Stimulated activated naive CD4-positive, alpha-beta T cell treated with Interleukin-2 at 50 U/mL for 16 hours (primary cell): Measurements from ENCODE around the gene SLC7A7.
"Not testable (repeated sequence)": the region's sequence is repeated elsewhere in the genome, so short reads cannot be mapped to it uniquely, and the experiment has no call there.

Experiments used
- DNase-seq: peaks from one replicate; lab custom pipeline; 2025; lab: John Stamatoyannopoulos, UW

The SLC7A7 gene

DNA sequence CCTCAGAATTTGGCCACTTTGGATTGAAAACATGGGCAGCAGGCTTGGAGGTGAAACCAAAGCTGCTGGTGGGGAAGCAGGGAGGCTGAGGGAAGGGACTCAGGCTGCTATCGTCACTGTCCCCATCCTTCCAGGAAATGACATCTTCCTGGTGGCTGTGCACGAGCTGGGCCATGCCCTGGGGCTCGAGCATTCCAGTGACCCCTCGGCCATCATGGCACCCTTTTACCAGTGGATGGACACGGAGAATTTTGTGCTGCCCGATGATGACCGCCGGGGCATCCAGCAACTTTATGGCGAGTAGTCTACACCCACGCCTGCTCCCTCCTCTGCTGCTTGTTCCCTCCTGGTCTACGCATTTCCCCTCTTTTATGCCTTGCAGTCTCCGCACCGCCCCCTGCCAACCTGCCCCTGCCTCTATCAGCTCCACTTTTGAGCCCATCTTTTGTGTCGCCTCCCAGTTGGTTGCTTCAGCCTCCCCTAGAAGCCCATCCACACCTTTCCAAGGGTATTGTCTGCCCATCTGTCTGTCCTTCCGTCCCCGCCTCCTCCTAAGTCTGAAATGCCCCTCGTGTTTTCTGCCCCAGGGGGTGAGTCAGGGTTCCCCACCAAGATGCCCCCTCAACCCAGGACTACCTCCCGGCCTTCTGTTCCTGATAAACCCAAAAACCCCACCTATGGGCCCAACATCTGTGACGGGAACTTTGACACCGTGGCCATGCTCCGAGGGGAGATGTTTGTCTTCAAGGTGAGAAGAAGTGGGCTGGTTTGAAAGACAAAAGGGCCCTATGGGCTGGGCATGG lies 28.1 kb upstream of the SLC7A7 start:
- DNase-seq: no peak

DNA sequence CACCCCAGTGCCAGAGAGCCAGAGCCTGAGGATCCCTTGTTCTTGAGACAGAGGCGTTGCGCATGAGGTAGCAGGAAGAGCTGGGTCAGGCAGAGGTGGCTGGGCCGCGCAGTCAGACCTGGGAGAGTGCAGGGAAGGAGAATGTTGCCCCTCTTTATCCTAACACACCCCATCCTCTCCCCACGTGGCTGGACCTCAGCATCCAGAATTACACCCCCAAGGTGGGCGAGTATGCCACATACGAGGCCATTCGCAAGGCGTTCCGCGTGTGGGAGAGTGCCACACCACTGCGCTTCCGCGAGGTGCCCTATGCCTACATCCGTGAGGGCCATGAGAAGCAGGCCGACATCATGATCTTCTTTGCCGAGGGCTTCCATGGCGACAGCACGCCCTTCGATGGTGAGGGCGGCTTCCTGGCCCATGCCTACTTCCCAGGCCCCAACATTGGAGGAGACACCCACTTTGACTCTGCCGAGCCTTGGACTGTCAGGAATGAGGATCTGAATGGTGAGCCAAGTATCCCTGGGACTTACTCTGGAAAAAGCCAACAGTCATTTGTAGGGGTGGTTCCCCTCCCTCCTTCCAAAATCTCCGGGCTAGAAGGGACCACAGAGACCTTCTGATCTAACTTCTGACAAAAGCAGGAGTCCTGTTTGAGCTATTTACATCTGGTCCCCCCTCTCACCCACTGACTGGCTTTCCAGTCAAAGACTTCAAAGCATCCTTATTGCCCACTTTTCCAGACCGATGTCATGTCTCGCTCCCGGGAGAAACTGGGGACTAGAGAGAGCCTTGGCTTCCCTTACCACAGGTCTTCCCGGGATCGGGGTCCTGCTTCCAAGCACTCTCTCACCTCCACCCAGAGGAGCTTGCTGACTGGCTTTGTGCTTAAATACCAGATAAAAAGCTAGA lies 27.2 kb upstream of the SLC7A7 start:
- no peak for DNase-seq

DNA sequence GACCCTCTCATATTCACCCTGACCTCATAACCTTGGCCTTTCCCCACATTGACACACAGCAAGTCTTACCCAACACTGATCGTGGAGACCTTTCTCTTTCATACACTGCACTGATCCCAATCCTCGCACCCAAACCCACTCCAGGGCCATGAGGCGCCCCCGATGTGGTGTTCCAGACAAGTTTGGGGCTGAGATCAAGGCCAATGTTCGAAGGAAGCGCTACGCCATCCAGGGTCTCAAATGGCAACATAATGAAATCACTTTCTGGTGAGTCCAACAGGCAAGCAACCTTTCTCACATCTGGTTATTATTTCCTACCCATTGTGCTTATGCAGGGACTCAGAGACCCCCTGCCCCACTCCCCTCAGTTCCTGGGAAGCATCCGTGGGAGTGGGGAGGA lies 26.5 kb upstream of the SLC7A7 start:
- no peak for DNase-seq

DNA sequence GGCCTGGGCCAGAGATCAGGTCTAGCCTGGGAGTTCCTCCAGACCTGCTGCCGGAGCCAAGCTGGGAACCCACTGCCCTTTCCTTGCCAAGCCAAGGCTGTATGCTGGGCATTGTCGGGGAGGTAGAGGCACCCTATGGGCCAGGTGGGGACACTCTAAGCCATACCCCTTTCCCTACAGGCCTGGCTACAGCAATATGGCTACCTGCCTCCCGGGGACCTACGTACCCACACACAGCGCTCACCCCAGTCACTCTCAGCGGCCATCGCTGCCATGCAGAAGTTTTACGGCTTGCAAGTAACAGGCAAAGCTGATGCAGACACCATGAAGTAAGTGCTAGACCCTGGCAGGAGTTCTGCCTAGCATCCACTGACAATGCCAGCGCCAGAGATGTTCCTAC lies 26.1 kb upstream of the SLC7A7 start:
- DNase-seq: no peak

DNA sequence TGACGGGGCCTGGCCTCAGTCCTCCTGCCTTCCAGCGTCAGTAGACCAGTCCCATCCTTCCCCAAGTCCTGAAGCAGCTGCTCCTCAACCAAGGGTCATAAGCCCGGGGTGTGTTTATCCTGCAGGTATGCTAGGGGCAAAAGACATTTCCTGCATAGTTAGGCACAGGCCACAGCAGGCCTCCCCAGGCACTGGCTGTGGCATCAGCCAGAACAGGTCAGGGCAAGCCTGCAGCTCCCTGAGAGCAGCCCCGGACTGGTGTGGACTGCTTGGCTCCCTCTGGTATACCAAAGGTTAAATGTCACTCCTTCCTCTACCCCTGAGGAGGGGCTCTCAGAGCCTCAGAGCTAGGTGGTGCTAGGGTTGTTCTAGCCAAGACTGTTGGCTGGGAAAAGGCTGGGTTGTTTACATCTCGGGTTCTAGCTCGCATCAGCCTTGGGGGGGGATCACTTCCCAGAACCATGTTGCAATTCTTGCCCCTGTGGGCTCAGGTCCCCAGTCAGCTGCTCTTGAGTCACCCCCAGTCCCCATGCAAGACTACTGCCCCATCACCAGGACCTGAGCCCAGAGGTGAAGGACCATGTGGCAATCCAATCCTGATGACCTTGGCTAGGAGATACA lies 24.0 kb upstream of the SLC7A7 start:
- no peak for DNase-seq

DNA sequence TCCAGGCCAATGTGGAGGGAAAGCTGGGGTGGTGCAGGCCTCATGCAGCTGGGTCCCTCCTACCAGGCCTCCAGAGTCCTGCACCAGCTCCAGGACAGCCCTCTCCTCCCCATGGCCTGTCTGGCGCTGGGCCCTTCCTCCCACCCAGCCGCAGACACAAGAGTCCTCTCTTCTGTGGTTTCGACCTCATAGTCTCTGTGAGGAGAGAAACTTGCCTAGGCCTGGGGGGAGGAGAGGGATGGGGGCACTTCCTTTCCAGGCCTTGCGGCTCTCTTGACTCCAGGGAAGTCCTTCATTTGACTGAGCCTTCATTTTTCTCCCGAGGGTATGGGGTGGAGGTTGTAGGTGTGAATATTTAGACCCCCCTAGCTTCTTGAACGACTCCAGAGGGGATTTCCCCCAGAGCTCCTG lies 23.4 kb upstream of the SLC7A7 start:
- no peak for DNase-seq

DNA sequence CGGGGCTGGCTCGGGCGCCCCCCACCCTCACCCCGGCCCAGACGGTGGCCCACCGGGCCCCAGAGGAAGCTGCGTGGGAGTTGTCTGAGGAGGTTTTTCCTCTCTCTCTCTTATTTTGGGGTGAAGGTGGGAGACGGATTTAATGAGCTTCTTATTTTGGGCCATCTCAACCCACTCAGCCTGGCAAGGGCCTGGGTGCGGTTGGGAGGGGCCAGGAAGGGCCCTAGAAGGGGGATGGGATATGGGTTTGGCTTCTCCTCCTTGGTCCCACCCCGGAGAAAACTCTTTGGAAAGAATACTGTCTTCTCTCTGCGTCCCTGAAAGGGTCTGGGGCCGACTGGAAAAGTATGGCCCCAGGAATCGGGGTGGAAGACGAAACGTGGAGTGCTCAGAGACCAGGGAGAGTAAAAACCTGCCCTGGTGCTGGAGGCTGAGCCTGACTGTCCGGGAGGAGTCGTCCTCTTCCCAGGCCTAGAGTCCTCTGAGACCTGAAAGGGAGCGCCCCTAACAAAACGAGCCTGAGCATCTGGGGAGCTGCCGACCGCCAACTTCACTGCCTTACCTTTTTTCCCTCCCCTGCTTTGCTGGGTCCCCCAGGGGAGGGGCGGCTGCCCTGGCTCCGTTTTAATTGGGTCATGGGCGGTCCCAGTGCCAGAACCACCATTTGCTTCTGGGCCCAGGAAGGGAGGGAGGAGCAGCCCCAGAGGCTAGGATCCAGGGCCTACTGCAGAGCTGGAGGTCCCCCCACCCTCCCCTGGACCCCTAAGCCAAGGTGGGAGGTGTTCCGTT lies 22.7 kb upstream of the SLC7A7 start:
- no peak for DNase-seq

DNA sequence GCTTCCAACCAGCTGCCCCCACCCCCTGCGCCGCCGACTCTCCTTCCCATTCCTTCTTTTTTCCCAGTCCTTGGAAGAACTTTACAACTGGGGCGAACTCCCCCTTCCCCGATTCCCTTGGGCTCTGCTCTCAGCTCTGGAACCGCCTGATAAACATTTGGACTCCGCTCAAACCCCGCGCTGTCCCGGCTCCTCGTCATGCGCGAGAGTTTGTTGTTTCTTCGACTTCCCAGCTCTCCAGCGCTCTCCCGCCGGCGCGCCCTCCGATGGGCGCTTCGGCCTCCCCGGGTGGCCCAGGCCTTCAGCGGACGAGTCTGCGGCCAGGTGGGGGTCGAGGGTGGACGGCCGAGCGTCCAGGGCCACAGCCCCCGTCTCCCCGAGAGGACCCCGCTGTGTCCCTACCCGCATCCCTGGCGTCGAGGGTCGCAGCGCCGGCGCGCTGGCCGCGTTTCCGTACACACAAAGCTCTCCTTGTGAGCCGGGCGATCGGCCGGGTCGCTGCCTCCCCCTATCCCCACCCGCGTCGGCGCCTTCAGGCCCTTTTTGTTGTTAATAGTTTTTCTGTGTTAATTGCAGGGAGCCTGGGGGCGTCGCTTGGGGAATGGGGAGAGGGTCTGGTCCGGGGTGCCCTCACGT lies 22.0 kb upstream of the SLC7A7 start:
- DNase-seq: no peak

DNA sequence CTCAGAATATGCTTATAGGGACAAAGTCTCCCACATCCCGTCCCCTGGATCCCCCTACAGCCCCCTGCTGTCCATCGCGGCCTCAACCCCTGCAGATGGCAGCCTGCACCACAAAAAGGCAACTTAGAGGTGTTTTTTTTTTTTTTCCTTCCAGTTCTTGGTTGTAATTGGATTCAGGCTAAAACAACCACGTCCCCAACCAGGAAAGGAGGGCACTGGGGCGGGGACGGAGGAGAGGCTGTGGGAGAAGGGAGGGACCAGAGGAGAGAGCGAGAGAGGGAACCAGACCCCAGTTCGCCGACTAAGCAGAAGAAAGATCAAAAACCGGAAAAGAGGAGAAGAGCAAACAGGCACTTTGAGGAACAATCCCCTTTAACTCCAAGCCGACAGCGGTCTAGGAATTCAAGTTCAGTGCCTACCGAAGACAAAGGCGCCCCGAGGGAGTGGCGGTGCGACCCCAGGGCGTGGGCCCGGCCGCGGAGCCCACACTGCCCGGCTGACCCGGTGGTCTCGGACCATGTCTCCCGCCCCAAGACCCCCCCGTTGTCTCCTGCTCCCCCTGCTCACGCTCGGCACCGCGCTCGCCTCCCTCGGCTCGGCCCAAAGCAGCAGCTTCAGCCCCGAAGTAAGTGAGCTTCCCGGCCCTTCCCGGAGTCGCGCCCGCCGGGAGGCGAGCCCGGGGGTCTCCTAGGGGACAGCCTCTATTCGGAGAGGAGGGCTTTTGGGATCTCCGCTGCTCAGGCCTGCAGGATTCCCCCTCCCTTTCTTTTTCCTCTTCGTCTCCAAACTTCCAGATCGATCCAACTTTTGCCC lies 21.3 kb upstream of the SLC7A7 start, which contains the start of gene MMP14:
Gene MMP14, plus strand, starts transcription at position 285 of the 813 bp plus-strand sequence. Its CDS starts 233 bp downstream, at position 518.
- no peak for DNase-seq

DNA sequence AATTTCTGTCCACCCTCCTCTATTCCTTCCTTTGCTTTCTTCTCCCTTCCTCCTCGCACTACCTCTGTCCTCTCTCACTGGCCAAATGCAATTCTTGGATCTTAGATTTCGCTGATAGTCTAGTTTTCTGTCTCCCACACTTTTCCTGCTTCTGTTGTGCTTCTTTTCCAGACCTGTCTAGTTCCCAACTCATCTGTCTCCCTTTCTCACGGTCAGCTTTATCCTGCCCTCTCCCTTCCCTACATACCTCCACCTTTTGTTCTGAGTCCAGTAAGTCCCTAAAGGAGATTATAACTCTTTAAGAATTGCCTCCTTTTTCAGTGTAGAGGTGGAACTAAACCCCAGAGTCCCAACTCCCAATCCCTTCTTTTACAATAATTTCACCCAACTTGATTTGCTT lies 20.3 kb upstream of the SLC7A7 start:
- no peak for DNase-seq

DNA sequence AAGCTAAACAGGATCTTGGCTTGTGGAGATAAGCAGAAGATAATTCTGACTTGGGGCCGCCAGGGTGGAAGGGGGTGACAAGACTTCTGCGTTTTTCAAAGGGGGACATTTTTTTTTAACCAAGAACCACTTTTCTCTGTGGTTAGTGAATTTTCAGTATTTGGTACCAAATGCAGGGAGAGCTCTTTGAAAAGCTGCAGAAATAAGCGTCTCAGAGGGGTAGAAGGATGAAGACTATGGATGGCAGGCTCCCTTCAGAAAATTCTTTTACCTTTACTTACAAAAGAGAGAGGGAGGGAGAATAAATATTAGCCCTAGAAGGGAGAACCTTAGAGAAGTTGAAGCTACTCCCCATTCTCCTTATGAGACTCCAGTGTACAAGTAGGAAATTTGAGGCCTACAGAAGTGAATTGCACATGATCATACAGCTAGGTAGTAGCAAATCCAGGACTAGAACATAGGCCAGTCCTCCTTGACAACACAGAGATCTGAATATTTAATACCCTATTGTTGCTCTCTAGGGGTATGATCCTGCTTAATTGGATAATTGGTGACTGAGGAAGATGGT lies 15.3 kb upstream of the SLC7A7 start:
- DNase-seq: no peak

DNA sequence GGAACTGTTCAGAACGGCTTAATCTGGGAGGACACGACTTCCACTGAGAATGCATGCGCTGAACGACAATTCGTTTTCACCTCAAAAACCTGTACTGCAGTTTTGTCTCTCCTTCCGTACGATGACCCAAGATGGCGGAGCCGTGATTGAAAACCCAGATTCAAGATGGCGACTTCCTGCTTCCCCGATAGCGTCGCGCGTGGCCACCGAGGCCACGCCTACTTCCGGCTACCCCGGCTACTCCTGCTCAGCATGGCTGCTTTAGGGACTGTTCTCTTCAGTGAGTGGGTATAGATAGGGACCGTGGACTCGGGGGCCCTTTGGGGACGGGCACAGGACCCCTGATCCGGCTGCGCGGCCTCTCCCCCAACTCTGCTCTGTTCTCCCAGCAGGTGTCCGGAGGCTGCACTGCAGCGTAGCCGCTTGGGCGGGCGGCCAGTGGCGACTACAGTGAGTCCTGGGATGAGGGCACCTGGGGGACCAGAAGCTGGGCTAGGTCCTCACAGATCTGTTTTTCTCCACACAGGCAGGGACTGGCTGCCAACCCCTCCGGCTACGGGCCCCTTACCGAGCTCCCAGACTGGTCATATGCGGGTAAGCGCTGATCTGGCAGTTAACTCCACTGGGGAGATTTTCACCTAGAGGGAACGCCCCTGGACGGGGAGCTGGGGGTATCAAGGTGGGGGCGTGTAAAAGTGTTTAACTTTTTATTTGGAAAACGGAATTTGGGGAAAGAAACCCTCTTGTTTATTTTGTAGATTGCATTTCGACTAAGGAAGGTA lies 14.6 kb upstream of the SLC7A7 start, which contains the start of gene MRPL52:
Gene MRPL52, plus strand, starts transcription at position 227 of the 782 bp plus-strand sequence. Its CDS starts 26 bp downstream, at position 253.
- DNase-seq: peak; percentile 88

DNA sequence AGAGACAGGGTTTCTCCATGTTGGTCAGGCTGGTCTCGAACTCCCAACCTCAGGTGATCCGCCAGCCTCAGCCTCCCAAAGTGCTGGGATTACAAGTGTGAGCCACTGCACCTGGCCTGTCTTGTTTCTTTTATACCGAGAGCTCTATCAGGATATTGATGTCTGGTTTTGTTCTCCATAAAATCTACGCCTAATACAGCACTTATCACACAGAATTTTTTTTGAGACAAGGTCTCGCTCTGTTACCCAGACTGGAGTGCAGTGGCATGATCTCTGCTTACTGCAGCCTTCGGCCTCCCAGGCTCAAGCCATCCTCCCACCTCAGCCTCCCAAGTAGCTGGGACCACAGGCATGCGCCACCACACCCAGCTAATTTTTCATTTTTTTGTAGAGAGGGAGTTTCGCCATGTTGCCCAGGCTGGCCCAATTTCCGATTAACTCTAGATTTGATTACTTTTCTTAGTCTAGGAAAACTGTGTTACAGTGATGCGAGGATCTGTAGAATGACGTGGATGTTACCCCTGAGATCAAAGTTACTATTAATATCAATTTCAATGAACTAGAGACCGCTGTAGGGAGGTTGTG lies 13.9 kb upstream of the SLC7A7 start:
- not testable (repeated sequence) for DNase-seq

DNA sequence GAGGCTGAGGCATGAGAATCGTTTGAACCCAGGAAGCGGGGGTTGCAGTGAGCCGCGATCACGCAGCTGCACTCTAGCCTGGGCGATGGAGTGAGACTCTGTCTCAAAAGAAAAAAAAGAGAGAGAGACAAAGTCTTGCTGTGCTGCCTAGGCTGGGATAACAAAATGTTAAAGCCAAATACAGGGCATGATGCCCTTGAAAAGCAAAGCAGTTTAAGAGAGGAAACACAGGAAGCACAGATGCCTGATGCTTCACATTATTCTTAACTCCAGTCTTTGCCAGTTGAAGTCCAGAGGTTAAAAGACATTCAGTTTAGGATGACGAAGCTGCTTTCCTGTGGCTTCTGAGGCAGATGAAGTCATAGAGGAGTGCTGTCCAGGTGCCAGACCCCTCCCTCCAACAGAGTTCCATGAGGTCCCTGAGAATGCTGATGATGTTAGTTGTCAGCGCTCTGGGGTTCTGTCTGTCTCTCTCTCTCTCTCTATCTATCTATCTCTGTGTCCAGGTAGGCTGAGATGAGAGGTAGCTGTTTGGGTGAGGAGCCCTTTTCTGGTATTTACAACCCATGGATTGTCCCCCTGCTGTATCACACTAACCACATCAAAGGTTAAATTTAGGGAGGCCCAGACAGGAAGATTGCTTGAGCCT lies 9.6 kb upstream of the SLC7A7 start:
- no peak for DNase-seq

DNA sequence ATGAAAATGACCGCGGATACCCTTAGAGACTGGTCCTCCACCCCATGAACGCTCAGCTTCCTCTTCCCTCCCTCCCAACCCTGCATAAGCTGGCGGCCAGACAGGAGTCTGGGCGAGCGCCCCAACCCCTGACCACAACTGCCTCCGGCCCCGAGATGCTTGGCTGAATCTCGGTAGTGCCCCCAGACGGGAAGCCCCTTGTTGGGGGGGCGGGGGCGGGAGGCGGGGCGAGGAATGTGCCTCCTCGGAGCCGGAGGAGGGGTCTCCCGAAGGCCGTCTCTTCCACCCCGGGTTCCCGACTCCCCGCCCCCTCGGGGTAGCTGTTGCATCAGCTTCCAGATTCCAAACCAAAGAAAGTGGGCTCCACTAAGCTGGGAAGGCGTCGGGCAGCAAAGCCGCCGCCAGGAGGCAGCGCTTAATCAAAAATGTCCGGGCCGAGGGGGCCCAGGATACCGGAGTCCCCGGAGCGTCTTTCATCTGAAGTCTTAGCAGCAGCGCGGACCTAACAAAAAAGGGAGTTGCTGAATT lies 7.4 kb upstream of the SLC7A7 start:
- peak; percentile 49 for DNase-seq

DNA sequence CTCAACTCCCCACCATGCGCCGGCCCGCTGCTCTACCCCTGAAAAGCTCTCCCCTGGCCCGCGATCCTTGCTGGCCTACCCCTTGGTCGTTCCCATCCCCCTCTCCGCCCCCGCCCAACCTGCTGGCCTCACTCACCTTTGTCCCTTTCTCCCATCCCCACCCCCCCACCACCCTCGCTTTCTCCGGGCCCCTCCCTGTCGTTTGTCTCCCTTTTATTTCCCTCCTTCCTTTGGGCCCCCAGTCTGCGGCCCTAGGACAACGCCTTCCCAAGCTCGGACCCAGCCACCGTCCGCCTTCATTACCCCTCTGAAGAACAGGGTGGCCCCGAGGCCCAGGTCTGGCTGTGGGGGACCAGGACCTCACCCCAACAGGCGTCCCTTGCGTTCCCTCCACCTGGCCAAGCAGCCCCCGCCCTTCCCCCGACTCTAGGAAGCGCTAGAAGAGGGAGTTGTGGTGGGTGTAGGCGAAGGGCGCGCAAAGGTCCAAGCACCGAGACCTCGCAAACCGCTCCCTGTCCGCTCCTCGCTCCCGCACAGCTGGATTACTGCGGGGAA lies 6.9 kb upstream of the SLC7A7 start:
- no peak for DNase-seq

DNA sequence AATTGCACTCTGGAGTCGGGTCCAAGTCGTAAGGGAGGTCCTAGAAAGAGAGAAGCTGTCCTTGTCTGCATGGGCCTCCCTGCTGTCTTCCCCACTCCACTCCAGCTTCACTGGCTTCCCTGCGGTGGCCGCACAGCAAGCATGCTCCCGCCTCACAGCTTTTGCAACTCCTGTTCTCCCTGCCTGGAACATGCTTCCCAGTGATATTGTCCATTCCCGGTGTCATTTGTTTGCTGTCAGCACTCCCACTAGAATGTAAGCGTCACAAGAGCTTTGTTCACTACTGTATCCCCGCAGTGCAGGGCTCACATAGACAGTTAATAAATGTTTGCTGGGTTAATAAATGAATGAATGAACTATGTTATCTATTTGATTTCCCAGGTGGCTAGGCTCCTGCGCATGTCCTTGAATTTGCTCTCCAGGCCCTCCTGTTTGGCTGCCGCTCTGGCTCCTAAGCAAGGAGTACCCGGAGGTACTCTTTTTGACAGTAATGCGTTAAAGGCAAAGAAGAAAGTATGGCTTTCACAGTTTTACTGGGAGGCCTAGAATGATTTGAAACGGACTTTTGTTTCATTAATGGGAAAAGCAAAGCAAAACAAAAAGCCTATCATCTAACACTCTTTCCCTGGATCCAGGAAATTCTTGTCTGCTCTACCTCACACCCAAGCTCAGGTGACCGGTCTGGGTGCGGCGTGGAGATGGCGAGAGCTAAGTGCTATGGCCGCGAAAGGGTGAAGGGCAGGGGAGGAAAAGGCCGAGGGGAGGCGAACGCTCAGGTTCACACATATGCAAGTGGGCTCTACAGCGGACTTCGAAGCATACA lies 6.2 kb upstream of the SLC7A7 start:
- DNase-seq: no peak
